ENCODE measurements around the gene HSF4. TPM values are rescaled to one million over a fixed set of nuclear protein-coding genes. Genes with fewer than 3 reads are reported as not detected.

Gene HSF4
- total RNA-seq, 4 donors from 2014 or later: 29.5 to 136 (median 76.6) TPM

DNA sequence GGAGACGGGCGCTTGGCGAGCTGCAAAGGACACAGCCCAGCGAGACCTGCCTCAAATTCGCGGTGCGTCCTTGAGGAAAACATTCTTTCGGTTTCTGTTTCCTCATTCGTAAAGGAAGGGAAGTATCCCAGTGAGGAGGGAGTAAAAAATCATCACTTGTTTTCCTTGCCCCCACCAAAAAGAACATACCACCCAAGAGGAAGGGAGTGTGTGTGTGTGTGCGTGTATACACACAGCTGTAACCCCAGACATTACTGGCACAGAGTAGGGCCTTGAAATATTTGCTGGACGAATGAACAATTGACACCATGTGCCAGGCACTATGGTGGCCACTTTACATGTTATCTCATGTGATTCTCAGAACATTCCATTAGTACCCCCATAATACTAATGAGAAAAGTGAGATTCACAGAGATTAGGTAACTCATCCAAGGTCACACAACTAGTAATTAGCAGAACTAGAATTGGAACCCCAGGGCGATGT, 21.1 kb downstream of the HSF4 start:
- 0 to 8% methylated on average over 7 to 12 of the region's 12 CpGs for WGBS, 2 donors (ENCODE audit: low coverage in 1 of 2)
- peak overlapping the region in 1 of 4 donors; percentile 94 for H3K27ac ChIP-seq
- intact Hi-C loops (cut with DNase I; ENCODE audit: low total_unique reads) (loop anchor here (2.0 kb wide), 1 partner anchor 27 kb away; the partner anchor contains the start of genes FBXL8 and TRADD), in situ Hi-C loops (cut with MboI; ENCODE audit: low pct_ligation_motif_present in 1 of 4, low pct_unique_long_range_greater_than_20kb in 1 of 4, low sequenced_read_pairs in 3 of 4) (no loop called here)
- peak overlapping the region in 2 of 4 donors; percentile 9 to 77 for H3K4me3 ChIP-seq
- H3K4me1 ChIP-seq: peaks cover 12 to 32% (median 23%) of the 10 kb centered on the region in 4 donors
- no peaks in the 10 kb centered on the region for H3K9me3 ChIP-seq
- no peaks in the 10 kb centered on the region for H3K27me3 ChIP-seq
- no peaks in the 10 kb centered on the region for H3K36me3 ChIP-seq
- TF ChIP-seq POLR2AphosphoS5 (IDR thresholded peaks at IDR 0.05) (no peak), POLR2A (IDR thresholded peaks at IDR 0.05) (no peak), CTCF (IDR thresholded peaks at IDR 0.05) (no peak), EP300 (IDR thresholded peaks at IDR 0.05; ENCODE audit: low read depth) (no peak)
- no peak for DNase-seq

DNA sequence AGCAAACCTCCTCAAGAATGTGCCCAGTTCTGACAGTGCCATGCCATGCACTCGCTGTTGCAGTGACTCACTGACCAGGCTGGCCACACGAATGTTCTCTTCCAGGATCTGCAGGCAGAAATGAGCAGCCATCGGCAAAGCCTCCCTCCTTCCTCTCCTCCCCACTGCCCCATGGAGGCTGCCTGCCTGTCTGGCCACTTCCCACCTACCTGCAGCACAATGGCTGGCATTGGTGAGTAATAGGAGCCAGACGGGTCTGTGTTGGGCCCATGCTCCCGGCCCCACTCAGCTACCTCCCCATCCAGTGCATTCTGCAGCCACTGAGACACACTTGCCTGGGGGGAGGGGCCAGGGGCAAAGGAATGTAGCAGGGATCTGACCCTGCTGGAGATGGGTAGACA, 22.0 kb downstream of the HSF4 start:
- H3K4me1 ChIP-seq: peaks cover 12 to 36% (median 24%) of the 10 kb centered on the region in 4 donors
- TF ChIP-seq EP300 (IDR thresholded peaks at IDR 0.05; ENCODE audit: low read depth): no peak
- no peak for TF ChIP-seq POLR2A (IDR thresholded peaks at IDR 0.05)
- TF ChIP-seq CTCF (IDR thresholded peaks at IDR 0.05): no peak
- no peak for TF ChIP-seq POLR2AphosphoS5 (IDR thresholded peaks at IDR 0.05)
- 53% methylated on average over 5 of the region's 5 CpGs; no CpG with 5 or more reads in 1 of the 2 donors for WGBS, 2 donors (ENCODE audit: low coverage in 1 of 2)
- intact Hi-C loops (cut with DNase I; ENCODE audit: low total_unique reads): no loop called here
- DNase-seq: no peak
- H3K4me3 ChIP-seq: no peak overlapping the region
- no peaks in the 10 kb centered on the region for H3K27me3 ChIP-seq
- no peak overlapping the region for H3K27ac ChIP-seq
- H3K9me3 ChIP-seq: no peaks in the 10 kb centered on the region
- in situ Hi-C loops (cut with MboI; ENCODE audit: low pct_ligation_motif_present in 1 of 4, low pct_unique_long_range_greater_than_20kb in 1 of 4, low sequenced_read_pairs in 3 of 4): no loop called here
- H3K36me3 ChIP-seq: no peaks in the 10 kb centered on the region

GRCh38 chr16:67187175-67187890, 22.8 kb downstream of the HSF4 start:
- Histone ChIP-seq H3K27me3 (no peaks in the 10 kb centered on the region), H3K4me3 (no peak overlapping the region), H3K27ac (no peak overlapping the region), H3K36me3 (no peaks in the 10 kb centered on the region), H3K9me3 (no peaks in the 10 kb centered on the region), H3K4me1 (peaks cover 12 to 34% (median 25%) of the 10 kb centered on the region in 4 donors)
- intact Hi-C loops (cut with DNase I; ENCODE audit: low total_unique reads) (no loop called here), in situ Hi-C loops (cut with MboI; ENCODE audit: low pct_ligation_motif_present in 1 of 4, low pct_unique_long_range_greater_than_20kb in 1 of 4, low sequenced_read_pairs in 3 of 4) (no loop called here)
- TF ChIP-seq EP300 (IDR thresholded peaks at IDR 0.05; ENCODE audit: low read depth) (no peak), CTCF (IDR thresholded peaks at IDR 0.05) (no peak), POLR2A (IDR thresholded peaks at IDR 0.05) (no peak), POLR2AphosphoS5 (IDR thresholded peaks at IDR 0.05) (no peak)
- no peak for DNase-seq
- 87% methylated on average over 15 of the region's 26 CpGs; no CpG with 5 or more reads in 1 of the 2 donors for WGBS, 2 donors (ENCODE audit: low coverage in 1 of 2)

GRCh38 chr16:67188323-67188722, 23.8 kb downstream of the HSF4 start:
- Histone ChIP-seq H3K4me1 (peaks cover 17 to 33% (median 29%) of the 10 kb centered on the region in 4 donors), H3K36me3 (no peaks in the 10 kb centered on the region), H3K27ac (no peak overlapping the region), H3K4me3 (no peak overlapping the region), H3K27me3 (no peaks in the 10 kb centered on the region), H3K9me3 (no peaks in the 10 kb centered on the region)
- intact Hi-C loops (cut with DNase I; ENCODE audit: low total_unique reads) (no loop called here), in situ Hi-C loops (cut with MboI; ENCODE audit: low pct_ligation_motif_present in 1 of 4, low pct_unique_long_range_greater_than_20kb in 1 of 4, low sequenced_read_pairs in 3 of 4) (no loop called here)
- WGBS, 2 donors (ENCODE audit: low coverage in 1 of 2): 79% methylated on average over 4 of the region's 4 CpGs; no CpG with 5 or more reads in 1 of the 2 donors
- TF ChIP-seq POLR2A (IDR thresholded peaks at IDR 0.05) (no peak), CTCF (IDR thresholded peaks at IDR 0.05) (no peak), EP300 (IDR thresholded peaks at IDR 0.05; ENCODE audit: low read depth) (no peak)
- no peak for DNase-seq

Measured in transverse colon (tissue), 4 donors.